ENCODE measurements around the gene FAM3B.
A peak's percentile ranks its signal among the peaks of the same experiment; 100 is the strongest.

FAM3B gene

GRCh38 chr21:41360072-41360821, 43.6 kb downstream of the FAM3B start:
- H4K12ac ChIP-seq (ENCODE audit: low read depth, low read length): no peak overlapping the region
- no peak overlapping the region for H3K23ac ChIP-seq (ENCODE audit: low read length)
- no peak overlapping the region for H3K18ac ChIP-seq (ENCODE audit: low read length)
- H3K4ac ChIP-seq (ENCODE audit: low read depth, low read length): no peak overlapping the region
- no peak overlapping the region for H3K4me3 ChIP-seq (ENCODE audit: low read depth, low read length)
- no CpG with 5 or more reads among the region's 22 CpGs for WGBS (ENCODE audit: extremely low coverage, insufficient coverage, insufficient read length)
- no peaks in the 10 kb centered on the region for H3K79me2 ChIP-seq (ENCODE audit: control insufficient read depth, insufficient read depth, low read length, poor library complexity)
- no peak overlapping the region for H2BK120ac ChIP-seq (ENCODE audit: insufficient read depth, low read length, poor library complexity)
- no peaks in the 10 kb centered on the region for H3K36me3 ChIP-seq (ENCODE audit: control insufficient read depth in 1 of 2, insufficient read depth in 2 of 2, low read length in 2 of 2)
- DNase-seq: peak; percentile 76 to 81
- no peak overlapping the region for H3K9ac ChIP-seq (ENCODE audit: low read length)
- H2AK5ac ChIP-seq (ENCODE audit: low read length): no peak overlapping the region
- H2BK5ac ChIP-seq (ENCODE audit: low read depth, low read length, poor library complexity): no peak overlapping the region
- no peaks in the 10 kb centered on the region for H3K9me3 ChIP-seq (ENCODE audit: insufficient read depth, low read depth, low read length)
- no peaks in the 10 kb centered on the region for H3K4me1 ChIP-seq (ENCODE audit: control insufficient read depth in 1 of 2, insufficient read depth in 2 of 2, low read length in 2 of 2)
- H3K4me2 ChIP-seq (ENCODE audit: low read length): no peak overlapping the region
- H4K8ac ChIP-seq (ENCODE audit: low read depth, low read length): no peak overlapping the region
- H3K27me3 ChIP-seq (ENCODE audit: insufficient read depth, low read length): no peaks in the 10 kb centered on the region
- no peaks in the 10 kb centered on the region for H3K79me1 ChIP-seq (ENCODE audit: low read length)
- H3K27ac ChIP-seq (ENCODE audit: low read depth, low read length): no peak overlapping the region
- no peak overlapping the region for H2AFZ ChIP-seq (ENCODE audit: insufficient read depth, low read length, poor library complexity)
- H3K14ac ChIP-seq (ENCODE audit: low read length): no peak overlapping the region
- H2BK12ac ChIP-seq (ENCODE audit: low read length): no peak overlapping the region
- no peak overlapping the region for H4K91ac ChIP-seq (ENCODE audit: low read depth, low read length)

DNA sequence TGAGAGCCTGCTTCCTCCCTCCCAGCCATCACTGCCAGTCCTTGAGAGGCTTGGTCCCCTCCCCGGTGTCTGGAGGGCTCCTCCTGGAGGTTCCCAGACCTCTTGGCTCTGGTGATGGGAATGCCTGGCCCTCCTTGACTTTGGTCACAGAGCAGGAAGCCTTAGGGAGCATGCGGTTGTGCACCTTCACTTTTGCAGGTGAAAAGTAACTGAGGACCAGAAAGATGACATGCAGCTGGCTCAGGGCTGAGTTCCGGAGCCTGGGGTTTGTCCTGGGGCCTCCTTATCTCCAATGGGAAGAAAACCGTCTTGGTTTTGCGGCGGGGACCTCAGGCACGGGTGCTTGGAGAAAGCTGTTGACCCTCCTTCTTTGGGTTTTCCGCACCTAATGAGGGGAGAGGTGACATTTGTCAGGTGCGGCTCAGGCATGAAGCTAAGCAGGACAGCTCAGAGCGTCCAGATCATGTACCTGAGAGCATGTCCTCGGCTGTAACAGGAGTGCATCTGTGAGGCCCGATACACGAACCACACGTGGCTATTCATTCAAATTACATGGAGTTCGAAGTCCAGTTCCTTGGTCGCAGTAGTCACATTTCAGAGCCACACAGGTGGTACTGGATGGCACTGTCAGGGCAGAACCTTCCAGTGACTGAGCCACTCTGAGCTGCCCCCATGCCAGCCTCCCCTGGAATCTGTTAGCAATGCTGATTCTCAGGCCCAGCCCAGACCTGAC, 44.6 kb downstream of the FAM3B start:
- Histone ChIP-seq H3K36me3 (ENCODE audit: control insufficient read depth in 1 of 2, insufficient read depth in 2 of 2, low read length in 2 of 2) (no peaks in the 10 kb centered on the region), H4K91ac (ENCODE audit: low read depth, low read length) (no peak overlapping the region), H3K9ac (ENCODE audit: low read length) (no peak overlapping the region), H2BK12ac (ENCODE audit: low read length) (no peak overlapping the region), H2BK5ac (ENCODE audit: low read depth, low read length, poor library complexity) (no peak overlapping the region), H3K4me1 (ENCODE audit: control insufficient read depth in 1 of 2, insufficient read depth in 2 of 2, low read length in 2 of 2) (no peaks in the 10 kb centered on the region), H3K18ac (ENCODE audit: low read length) (no peak overlapping the region), H3K9me3 (ENCODE audit: insufficient read depth, low read depth, low read length) (no peaks in the 10 kb centered on the region), H3K14ac (ENCODE audit: low read length) (no peak overlapping the region), H4K8ac (ENCODE audit: low read depth, low read length) (no peak overlapping the region), H3K4me3 (ENCODE audit: low read depth, low read length) (no peak overlapping the region), H4K12ac (ENCODE audit: low read depth, low read length) (no peak overlapping the region), H3K79me2 (ENCODE audit: control insufficient read depth, insufficient read depth, low read length, poor library complexity) (no peaks in the 10 kb centered on the region), H3K4me2 (ENCODE audit: low read length) (no peak overlapping the region), H3K27ac (ENCODE audit: low read depth, low read length) (no peak overlapping the region), H2AK5ac (ENCODE audit: low read length) (no peak overlapping the region), H2AFZ (ENCODE audit: insufficient read depth, low read length, poor library complexity) (no peak overlapping the region), H3K4ac (ENCODE audit: low read depth, low read length) (no peak overlapping the region), H2BK120ac (ENCODE audit: insufficient read depth, low read length, poor library complexity) (no peak overlapping the region), H3K79me1 (ENCODE audit: low read length) (no peaks in the 10 kb centered on the region), H3K27me3 (ENCODE audit: insufficient read depth, low read length) (no peaks in the 10 kb centered on the region), H3K23ac (ENCODE audit: low read length) (no peak overlapping the region)
- no CpG with 5 or more reads among the region's 16 CpGs for WGBS (ENCODE audit: extremely low coverage, insufficient coverage, insufficient read length)
- peak; percentile 27 for DNase-seq

GRCh38 chr21:41361786-41362604, 45.4 kb downstream of the FAM3B start, which contains the start of gene MX2:
MX2 (plus strand) TSS chr21:41362027; CDS start chr21:41376907, 14,880 bp downstream.
- Histone ChIP-seq H3K18ac (ENCODE audit: low read length) (no peak within 1 kb of the TSS), H3K27me3 (ENCODE audit: insufficient read depth, low read length) (no peaks in the 10 kb centered on the region), H3K4me1 (ENCODE audit: control insufficient read depth in 1 of 2, insufficient read depth in 2 of 2, low read length in 2 of 2) (peaks cover 4 to 6% of the 10 kb centered on the region in 2 experiments), H2AFZ (ENCODE audit: insufficient read depth, low read length, poor library complexity) (no peak within 1 kb of the TSS), H2AK5ac (ENCODE audit: low read length) (no peak within 1 kb of the TSS), H3K4me3 (ENCODE audit: low read depth, low read length) (no peak within 1 kb of the TSS), H4K8ac (ENCODE audit: low read depth, low read length) (no peak within 1 kb of the TSS), H3K23ac (ENCODE audit: low read length) (no peak within 1 kb of the TSS), H2BK12ac (ENCODE audit: low read length) (no peak within 1 kb of the TSS), H3K4me2 (ENCODE audit: low read length) (no peak within 1 kb of the TSS), H3K79me1 (ENCODE audit: low read length) (no peaks in the 10 kb centered on the region), H3K9ac (ENCODE audit: low read length) (no peak within 1 kb of the TSS), H3K27ac (ENCODE audit: low read depth, low read length) (no peak within 1 kb of the TSS), H3K36me3 (ENCODE audit: control insufficient read depth in 1 of 2, insufficient read depth in 2 of 2, low read length in 2 of 2) (no peaks in the 10 kb centered on the region), H3K79me2 (ENCODE audit: control insufficient read depth, insufficient read depth, low read length, poor library complexity) (no peaks in the 10 kb centered on the region), H2BK5ac (ENCODE audit: low read depth, low read length, poor library complexity) (no peak within 1 kb of the TSS), H4K12ac (ENCODE audit: low read depth, low read length) (no peak within 1 kb of the TSS), H4K91ac (ENCODE audit: low read depth, low read length) (no peak within 1 kb of the TSS), H3K4ac (ENCODE audit: low read depth, low read length) (no peak within 1 kb of the TSS), H3K9me3 (ENCODE audit: insufficient read depth, low read depth, low read length) (no peaks in the 10 kb centered on the region), H2BK120ac (ENCODE audit: insufficient read depth, low read length, poor library complexity) (no peak within 1 kb of the TSS), H3K14ac (ENCODE audit: low read length) (no peak within 1 kb of the TSS)
- WGBS (ENCODE audit: extremely low coverage, insufficient coverage, insufficient read length): no CpG with 5 or more reads among the region's 24 CpGs
- DNase-seq: peak; percentile 86 to 90

DNA sequence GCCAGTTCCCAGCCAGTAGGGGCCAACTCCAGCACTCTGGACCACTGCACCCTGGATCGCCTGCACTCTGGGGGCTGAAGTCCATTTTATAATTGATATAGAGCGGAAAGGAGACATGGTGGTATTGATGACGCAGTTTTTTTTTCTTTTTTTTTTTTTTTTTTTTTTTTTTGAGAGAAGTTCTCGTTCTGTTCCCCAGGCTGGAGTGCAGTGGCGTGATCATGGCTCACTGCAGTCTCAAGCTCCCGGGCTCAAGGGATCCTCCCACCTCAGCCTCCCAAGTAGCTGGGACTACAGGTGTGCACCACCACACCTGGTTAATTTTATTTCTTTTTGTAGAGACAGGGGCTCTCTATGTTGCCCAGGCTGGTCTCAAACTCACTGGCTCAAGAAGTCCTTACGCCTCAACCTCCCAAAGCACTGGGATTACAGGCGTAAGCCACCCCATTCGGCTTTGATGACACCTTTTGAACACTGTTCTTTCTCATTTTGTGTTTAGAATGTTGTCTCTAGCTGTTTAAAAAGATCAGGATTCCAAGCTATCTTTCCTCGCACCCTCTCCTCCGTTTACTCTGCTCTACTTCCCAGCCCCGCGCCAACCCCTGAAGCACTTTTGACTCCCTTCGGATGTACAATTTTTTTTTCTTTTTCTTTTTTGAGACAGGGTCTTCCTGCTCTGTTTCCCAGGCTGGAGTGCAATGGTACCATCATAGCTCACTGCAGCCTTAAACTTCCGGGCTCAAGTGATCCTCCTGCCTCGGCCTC, 46.2 kb downstream of the FAM3B start:
- Histone ChIP-seq H2BK12ac (ENCODE audit: low read length) (no peak overlapping the region), H3K27me3 (ENCODE audit: insufficient read depth, low read length) (no peaks in the 10 kb centered on the region), H3K18ac (ENCODE audit: low read length) (no peak overlapping the region), H4K91ac (ENCODE audit: low read depth, low read length) (no peak overlapping the region), H3K9me3 (ENCODE audit: insufficient read depth, low read depth, low read length) (no peaks in the 10 kb centered on the region), H3K14ac (ENCODE audit: low read length) (no peak overlapping the region), H3K79me2 (ENCODE audit: control insufficient read depth, insufficient read depth, low read length, poor library complexity) (no peaks in the 10 kb centered on the region), H3K79me1 (ENCODE audit: low read length) (no peaks in the 10 kb centered on the region), H3K9ac (ENCODE audit: low read length) (no peak overlapping the region), H4K8ac (ENCODE audit: low read depth, low read length) (no peak overlapping the region), H3K4ac (ENCODE audit: low read depth, low read length) (no peak overlapping the region), H2AFZ (ENCODE audit: insufficient read depth, low read length, poor library complexity) (no peak overlapping the region), H3K23ac (ENCODE audit: low read length) (no peak overlapping the region), H3K4me1 (ENCODE audit: control insufficient read depth in 1 of 2, insufficient read depth in 2 of 2, low read length in 2 of 2) (peaks cover 4 to 6% of the 10 kb centered on the region in 2 experiments), H3K36me3 (ENCODE audit: control insufficient read depth in 1 of 2, insufficient read depth in 2 of 2, low read length in 2 of 2) (no peaks in the 10 kb centered on the region), H3K27ac (ENCODE audit: low read depth, low read length) (no peak overlapping the region), H4K12ac (ENCODE audit: low read depth, low read length) (no peak overlapping the region), H3K4me2 (ENCODE audit: low read length) (no peak overlapping the region), H2BK120ac (ENCODE audit: insufficient read depth, low read length, poor library complexity) (no peak overlapping the region), H2BK5ac (ENCODE audit: low read depth, low read length, poor library complexity) (no peak overlapping the region), H2AK5ac (ENCODE audit: low read length) (no peak overlapping the region), H3K4me3 (ENCODE audit: low read depth, low read length) (no peak overlapping the region)
- WGBS (ENCODE audit: extremely low coverage, insufficient coverage, insufficient read length): no CpG with 5 or more reads among the region's 16 CpGs
- DNase-seq: no peak
